HEK293 (cell line): ENCODE measurements around the gene SYT13.

Experiments
- CTCF ChIA-PET: fragments of 350-600 bp; formaldehyde crosslinking; extraction: SDS; loops from one replicate; lab custom pipeline; 2021; ENCODE audit warnings: antibody characterized with exemption; lab: Yijun Ruan, JAX
- POLR2A ChIA-PET: fragments of 300-600 bp; formaldehyde crosslinking; extraction: SDS; loops from one replicate; lab custom pipeline; 2020; ENCODE audit warnings: antibody characterized with exemption, inconsistent platforms; lab: Yijun Ruan, JAX
- H3K27ac ChIP-seq: fragments of 200-500 bp; sonication (Bioruptor generic); 2 replicates; pipeline ENCODE4 v1.5.1; 2014; ENCODE audit warnings: low read depth, low read length, control low read depth, inconsistent platforms; ENCODE audit errors: extremely low read depth
- H3K36me3 ChIP-seq, 2 experiments: fragments of 200-500 bp in 1 of 2; sonication (Bioruptor generic) in 1 of 2; 1 replicate in 1 of 2; 2 replicates in 1 of 2; pipeline ENCODE4 v1.5.1; 2014 to 2017; ENCODE audit warnings: inconsistent platforms in 2 of 2, low read length in 2 of 2; ENCODE audit not compliant: control insufficient read depth in 2 of 2, insufficient read depth in 1 of 2
- H3K4me1 ChIP-seq: fragments of 200-500 bp; sonication (Bioruptor generic); 2 replicates; pipeline ENCODE4 v1.5.1; 2014; ENCODE audit warnings: mild to moderate bottlenecking, low read length, inconsistent platforms; ENCODE audit not compliant: control insufficient read depth, insufficient read depth
- H3K4me3 ChIP-seq: 2 replicates; pipeline ENCODE4 v1.5.1; 2011; ENCODE audit warnings: low read depth, mild to moderate bottlenecking, control low read depth, low read length, moderate library complexity
- H3K9me3 ChIP-seq: fragments of 200-500 bp; sonication (Bioruptor generic); 2 replicates; pipeline ENCODE4 v1.5.1; 2014; ENCODE audit warnings: low read depth, low read length, inconsistent platforms; ENCODE audit not compliant: control insufficient read depth, insufficient read depth
- HOXA7 ChIP-seq: sonication (generic); formaldehyde crosslinking; IDR thresholded peaks from 2 replicates; pipeline ENCODE4 v1.8.1; 2022; ENCODE audit warnings: missing genetic modification reagents, borderline replicate concordance
- PRDM10 ChIP-seq: fragments of 450-650 bp; formaldehyde crosslinking; IDR thresholded peaks from 2 replicates; pipeline ENCODE4 v1.5.1; 2016; ENCODE audit warnings: missing biosample characterization, missing genetic modification characterization
- ZBTB20 ChIP-seq: fragments of 450-650 bp; formaldehyde crosslinking; IDR thresholded peaks from 2 replicates; pipeline ENCODE4 v1.5.1; 2016; ENCODE audit warnings: missing biosample characterization, missing genetic modification characterization
- ZNF341 ChIP-seq: fragments of 450-650 bp; formaldehyde crosslinking; IDR thresholded peaks from 2 replicates; pipeline ENCODE4; 2016; ENCODE audit warnings: low read depth, missing biosample characterization, missing genetic modification characterization
- ZNF398 ChIP-seq: fragments of 450-650 bp; formaldehyde crosslinking; IDR thresholded peaks from 2 replicates; pipeline ENCODE4 v1.5.1; 2017; ENCODE audit warnings: missing biosample characterization, missing genetic modification characterization
- ZNF514 ChIP-seq: fragments of 450-650 bp; formaldehyde crosslinking; IDR thresholded peaks from 2 replicates; pipeline ENCODE4 v1.5.1; 2016; ENCODE audit warnings: missing biosample characterization, missing genetic modification characterization
- ZNF560 ChIP-seq: fragments of 450-650 bp; formaldehyde crosslinking; IDR thresholded peaks from 2 replicates; pipeline ENCODE4 v1.5.1; 2017; ENCODE audit warnings: missing biosample characterization, missing genetic modification characterization, borderline replicate concordance
- ZNF626 ChIP-seq: fragments of 450-650 bp; sonication (Bioruptor Pico); formaldehyde crosslinking; IDR thresholded peaks from 2 replicates; pipeline ENCODE4 v1.5.1; 2018; ENCODE audit warnings: missing biosample characterization, missing genetic modification characterization, inconsistent platforms
- ZNF654 ChIP-seq: fragments of 450-650 bp; formaldehyde crosslinking; IDR thresholded peaks from 2 replicates; pipeline ENCODE4 v1.5.1; 2016; ENCODE audit warnings: low read depth, missing biosample characterization, missing genetic modification characterization
- TF ChIP-seq, protein P1 (sequence below): fragments of 450-650 bp; formaldehyde crosslinking; conservative IDR thresholded peaks from 2 replicates; pipeline ENCODE4 v1.5.1; 2016; ENCODE audit warnings: low read depth, missing biosample characterization, missing genetic modification characterization
- TF ChIP-seq, protein P2 (sequence below): fragments of 450-650 bp; formaldehyde crosslinking; IDR thresholded peaks from 2 replicates; pipeline ENCODE4 v1.5.1; 2016; ENCODE audit warnings: missing biosample characterization, missing genetic modification characterization

SYT13 gene

DNA sequence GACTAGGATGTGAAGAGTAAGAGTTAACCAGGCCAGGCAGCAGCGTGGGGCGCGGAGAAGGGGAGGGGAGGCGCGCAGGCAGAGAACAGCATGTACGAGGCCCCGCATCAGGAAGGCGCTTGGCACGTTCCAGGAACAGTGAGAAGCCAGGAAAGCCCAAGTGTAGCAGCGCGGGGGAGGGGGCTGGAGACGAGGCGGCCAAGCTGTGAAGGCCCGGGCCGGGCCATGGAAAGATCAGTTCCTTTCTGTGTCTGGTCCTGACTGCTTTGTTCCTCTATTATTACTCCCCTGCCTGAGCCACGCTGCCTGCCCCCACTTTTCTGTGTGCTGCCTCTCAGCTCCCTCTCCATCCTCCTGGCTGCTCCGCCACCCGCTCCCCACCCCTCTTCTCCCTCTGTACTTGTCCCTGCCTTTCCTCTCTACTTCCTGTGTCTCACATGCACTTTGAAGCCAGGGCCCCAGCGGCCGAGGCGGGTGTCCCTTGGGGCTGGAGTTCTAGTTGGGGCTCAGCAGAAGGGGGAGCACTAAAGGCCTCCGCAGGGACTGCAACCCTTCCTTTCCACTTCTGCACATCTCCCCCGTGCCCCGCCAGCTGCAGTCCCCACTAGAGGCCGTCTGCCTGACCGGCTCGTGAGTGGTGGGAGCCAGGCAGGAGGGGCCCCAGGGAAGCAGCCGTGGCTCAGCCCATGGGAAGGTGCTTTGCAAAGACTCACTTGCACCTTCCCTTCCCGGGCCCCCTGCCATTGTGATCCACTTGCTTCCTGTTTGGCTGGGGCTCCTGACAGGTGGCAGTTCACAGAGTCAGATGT lies 76.0 kb downstream of the SYT13 start:
- no peak overlapping the region for H3K4me3 ChIP-seq
- H3K27ac ChIP-seq: no peak overlapping the region
- ChIA-PET POLR2A (no interaction called here), CTCF (interaction anchor here (0.6 kb wide), 2 partner anchors 248 to 1555 kb away, joined by 3 to 4 read pairs; no protein-coding TSS in a partner anchor)
- H3K4me1 ChIP-seq: no peaks in the 10 kb centered on the region
- no peaks in the 10 kb centered on the region for H3K9me3 ChIP-seq
- peaks cover 0 to 4% of the 10 kb centered on the region in 2 experiments; a peak in 1 of 3 replicates for H3K36me3 ChIP-seq
- TF ChIP-seq, protein P1, sequence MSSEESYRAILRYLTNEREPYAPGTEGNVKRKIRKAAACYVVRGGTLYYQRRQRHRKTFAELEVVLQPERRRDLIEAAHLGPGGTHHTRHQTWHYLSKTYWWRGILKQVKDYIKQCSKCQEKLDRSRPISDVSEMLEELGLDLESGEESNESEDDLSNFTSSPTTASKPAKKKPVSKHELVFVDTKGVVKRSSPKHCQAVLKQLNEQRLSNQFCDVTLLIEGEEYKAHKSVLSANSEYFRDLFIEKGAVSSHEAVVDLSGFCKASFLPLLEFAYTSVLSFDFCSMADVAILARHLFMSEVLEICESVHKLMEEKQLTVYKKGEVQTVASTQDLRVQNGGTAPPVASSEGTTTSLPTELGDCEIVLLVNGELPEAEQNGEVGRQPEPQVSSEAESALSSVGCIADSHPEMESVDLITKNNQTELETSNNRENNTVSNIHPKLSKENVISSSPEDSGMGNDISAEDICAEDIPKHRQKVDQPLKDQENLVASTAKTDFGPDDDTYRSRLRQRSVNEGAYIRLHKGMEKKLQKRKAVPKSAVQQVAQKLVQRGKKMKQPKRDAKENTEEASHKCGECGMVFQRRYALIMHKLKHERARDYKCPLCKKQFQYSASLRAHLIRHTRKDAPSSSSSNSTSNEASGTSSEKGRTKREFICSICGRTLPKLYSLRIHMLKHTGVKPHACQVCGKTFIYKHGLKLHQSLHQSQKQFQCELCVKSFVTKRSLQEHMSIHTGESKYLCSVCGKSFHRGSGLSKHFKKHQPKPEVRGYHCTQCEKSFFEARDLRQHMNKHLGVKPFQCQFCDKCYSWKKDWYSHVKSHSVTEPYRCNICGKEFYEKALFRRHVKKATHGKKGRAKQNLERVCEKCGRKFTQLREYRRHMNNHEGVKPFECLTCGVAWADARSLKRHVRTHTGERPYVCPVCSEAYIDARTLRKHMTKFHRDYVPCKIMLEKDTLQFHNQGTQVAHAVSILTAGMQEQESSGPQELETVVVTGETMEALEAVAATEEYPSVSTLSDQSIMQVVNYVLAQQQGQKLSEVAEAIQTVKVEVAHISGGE (tag by site-specific recombination): no peak
- TF ChIP-seq, protein P2, sequence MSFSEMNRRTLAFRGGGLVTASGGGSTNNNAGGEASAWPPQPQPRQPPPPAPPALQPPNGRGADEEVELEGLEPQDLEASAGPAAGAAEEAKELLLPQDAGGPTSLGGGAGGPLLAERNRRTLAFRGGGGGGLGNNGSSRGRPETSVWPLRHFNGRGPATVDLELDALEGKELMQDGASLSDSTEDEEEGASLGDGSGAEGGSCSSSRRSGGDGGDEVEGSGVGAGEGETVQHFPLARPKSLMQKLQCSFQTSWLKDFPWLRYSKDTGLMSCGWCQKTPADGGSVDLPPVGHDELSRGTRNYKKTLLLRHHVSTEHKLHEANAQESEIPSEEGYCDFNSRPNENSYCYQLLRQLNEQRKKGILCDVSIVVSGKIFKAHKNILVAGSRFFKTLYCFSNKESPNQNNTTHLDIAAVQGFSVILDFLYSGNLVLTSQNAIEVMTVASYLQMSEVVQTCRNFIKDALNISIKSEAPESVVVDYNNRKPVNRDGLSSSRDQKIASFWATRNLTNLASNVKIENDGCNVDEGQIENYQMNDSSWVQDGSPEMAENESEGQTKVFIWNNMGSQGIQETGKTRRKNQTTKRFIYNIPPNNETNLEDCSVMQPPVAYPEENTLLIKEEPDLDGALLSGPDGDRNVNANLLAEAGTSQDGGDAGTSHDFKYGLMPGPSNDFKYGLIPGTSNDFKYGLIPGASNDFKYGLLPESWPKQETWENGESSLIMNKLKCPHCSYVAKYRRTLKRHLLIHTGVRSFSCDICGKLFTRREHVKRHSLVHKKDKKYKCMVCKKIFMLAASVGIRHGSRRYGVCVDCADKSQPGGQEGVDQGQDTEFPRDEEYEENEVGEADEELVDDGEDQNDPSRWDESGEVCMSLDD (tag by site-specific recombination): no peak
- TF ChIP-seq ZNF654 (tag by site-specific recombination) (no peak), ZNF341 (peak; percentile 50), ZNF398 (tag by site-specific recombination) (no peak), ZNF560 (tag by site-specific recombination) (no peak), ZNF626 (tag by site-specific recombination) (no peak), ZBTB20 (tag by site-specific recombination) (no peak), HOXA7 (no peak), ZNF514 (no peak), PRDM10 (tag by site-specific recombination) (0 out of 2 replicates have a peak, but pooled peaks have one; percentile 17)
